ENCODE measurements around the gene PLCB2. TPM values are rescaled to one million over a fixed set of nuclear protein-coding genes. Genes with fewer than 3 reads are reported as not detected.

Gene PLCB2
- total RNA-seq, 1 donor from 2014 or later = 98.9 TPM

- Mint-ChIP-seq H3K27ac (no peak overlapping the region), H3K27me3 (ENCODE audit: low read depth) (no peaks in the 10 kb centered on the region), H3K4me3 (ENCODE audit: low read depth) (no peak overlapping the region), H3K36me3 (ENCODE audit: low read depth) (peaks cover 18% of the 10 kb centered on the region), H3K9me3 (no peaks in the 10 kb centered on the region), H3K4me1 (ENCODE audit: low read depth) (no peaks in the 10 kb centered on the region)
- no peak for DNase-seq (ENCODE audit: low spot score)
- intact Hi-C loops (cut with micrococcal nuclease) = no loop called here
Measured at GRCh38 chr15:40289140-40289775, 18.5 kb downstream of the PLCB2 start.

- Mint-ChIP-seq H3K36me3 (ENCODE audit: low read depth) (peaks cover 17% of the 10 kb centered on the region), H3K27me3 (ENCODE audit: low read depth) (peaks cover 7% of the 10 kb centered on the region), H3K4me1 (ENCODE audit: low read depth) (no peaks in the 10 kb centered on the region), H3K4me3 (ENCODE audit: low read depth) (no peak overlapping the region), H3K27ac (no peak overlapping the region), H3K9me3 (no peaks in the 10 kb centered on the region)
- DNase-seq (ENCODE audit: low spot score) = no peak
- intact Hi-C loops (cut with micrococcal nuclease) = no loop called here
Measured at GRCh38 chr15:40287968-40288367, 19.8 kb downstream of the PLCB2 start.

GRCh38 chr15:40287505-40287904 is 20.2 kb downstream of the PLCB2 start:
- Mint-ChIP-seq H3K27me3 (ENCODE audit: low read depth) (peaks cover 7% of the 10 kb centered on the region), H3K4me3 (ENCODE audit: low read depth) (no peak overlapping the region), H3K4me1 (ENCODE audit: low read depth) (no peaks in the 10 kb centered on the region), H3K27ac (no peak overlapping the region), H3K36me3 (ENCODE audit: low read depth) (peaks cover 17% of the 10 kb centered on the region), H3K9me3 (no peaks in the 10 kb centered on the region)
- no peak for DNase-seq (ENCODE audit: low spot score)
- intact Hi-C loops (cut with micrococcal nuclease) = no loop called here

GRCh38 chr15:40286794-40287193 is 20.9 kb downstream of the PLCB2 start:
- H3K27ac Mint-ChIP-seq = no peak overlapping the region

GRCh38 chr15:40286061-40286532 is 21.6 kb downstream of the PLCB2 start:
- no peaks in the 10 kb centered on the region for H3K4me1 Mint-ChIP-seq (ENCODE audit: low read depth)
- peaks cover 17% of the 10 kb centered on the region for H3K36me3 Mint-ChIP-seq (ENCODE audit: low read depth)
- no peak overlapping the region for H3K4me3 Mint-ChIP-seq (ENCODE audit: low read depth)
- H3K27me3 Mint-ChIP-seq (ENCODE audit: low read depth) = peaks cover 9% of the 10 kb centered on the region
- DNase-seq (ENCODE audit: low spot score) = no peak
- H3K27ac Mint-ChIP-seq = no peak overlapping the region
- H3K9me3 Mint-ChIP-seq = no peaks in the 10 kb centered on the region
- intact Hi-C loops (cut with micrococcal nuclease) = no loop called here

More at GRCh38 chr15:40286794-40287193, 20.9 kb downstream of the PLCB2 start:
- no peak for DNase-seq (ENCODE audit: low spot score)
- Mint-ChIP-seq H3K4me1 (ENCODE audit: low read depth) (no peaks in the 10 kb centered on the region), H3K4me3 (ENCODE audit: low read depth) (no peak overlapping the region), H3K36me3 (ENCODE audit: low read depth) (peaks cover 17% of the 10 kb centered on the region), H3K9me3 (no peaks in the 10 kb centered on the region), H3K27me3 (ENCODE audit: low read depth) (peaks cover 7% of the 10 kb centered on the region)
- intact Hi-C loops (cut with micrococcal nuclease) = no loop called here

- Mint-ChIP-seq H3K4me1 (ENCODE audit: low read depth) (no peaks in the 10 kb centered on the region), H3K36me3 (ENCODE audit: low read depth) (peaks cover 17% of the 10 kb centered on the region), H3K4me3 (ENCODE audit: low read depth) (no peak overlapping the region), H3K9me3 (no peaks in the 10 kb centered on the region), H3K27ac (no peak overlapping the region), H3K27me3 (ENCODE audit: low read depth) (peaks cover 14% of the 10 kb centered on the region)
- intact Hi-C loops (cut with micrococcal nuclease) = no loop called here
- no peak for DNase-seq (ENCODE audit: low spot score)
Measured at GRCh38 chr15:40285554-40286011, 22.2 kb downstream of the PLCB2 start.

GRCh38 chr15:40285151-40285550 is 22.6 kb downstream of the PLCB2 start:
- no peaks in the 10 kb centered on the region for H3K9me3 Mint-ChIP-seq
- H3K4me3 Mint-ChIP-seq (ENCODE audit: low read depth) = no peak overlapping the region

GRCh38 chr15:40283615-40284300 is 24.0 kb downstream of the PLCB2 start:
- Mint-ChIP-seq H3K27me3 (ENCODE audit: low read depth) (peaks cover 27% of the 10 kb centered on the region), H3K4me1 (ENCODE audit: low read depth) (peaks cover 2% of the 10 kb centered on the region), H3K4me3 (ENCODE audit: low read depth) (peak overlapping the region; percentile 26), H3K36me3 (ENCODE audit: low read depth) (peaks cover 8% of the 10 kb centered on the region), H3K27ac (no peak overlapping the region), H3K9me3 (no peaks in the 10 kb centered on the region)
- intact Hi-C loops (cut with micrococcal nuclease) = no loop called here
- no peak for DNase-seq (ENCODE audit: low spot score)

More at GRCh38 chr15:40285151-40285550, 22.6 kb downstream of the PLCB2 start:
- no peaks in the 10 kb centered on the region for H3K4me1 Mint-ChIP-seq (ENCODE audit: low read depth)
- DNase-seq (ENCODE audit: low spot score) = no peak
- H3K27ac Mint-ChIP-seq = no peak overlapping the region
- intact Hi-C loops (cut with micrococcal nuclease) = no loop called here
- peaks cover 18% of the 10 kb centered on the region for H3K27me3 Mint-ChIP-seq (ENCODE audit: low read depth)
- peaks cover 12% of the 10 kb centered on the region for H3K36me3 Mint-ChIP-seq (ENCODE audit: low read depth)

- H3K4me1 Mint-ChIP-seq (ENCODE audit: low read depth) = peaks cover 2% of the 10 kb centered on the region
- H3K4me3 Mint-ChIP-seq (ENCODE audit: low read depth) = peak within 1 kb of the TSS; percentile 60
- no peaks in the 10 kb centered on the region for H3K9me3 Mint-ChIP-seq
- no peak for DNase-seq (ENCODE audit: low spot score)
- H3K27ac Mint-ChIP-seq = no peak within 1 kb of the TSS
- peaks cover 6% of the 10 kb centered on the region for H3K36me3 Mint-ChIP-seq (ENCODE audit: low read depth)
- intact Hi-C loops (cut with micrococcal nuclease) = no loop called here
- H3K27me3 Mint-ChIP-seq (ENCODE audit: low read depth) = peaks cover 34% of the 10 kb centered on the region
Measured at GRCh38 chr15:40282869-40283614, 24.7 kb downstream of the PLCB2 start, which contains the start of gene ANKRD63. TSS of gene ANKRD63 (minus strand) at chr15:40283064. CDS start at chr15:40282586, 478 bp downstream.

GRCh38 chr15:40282147-40282868 is 25.4 kb downstream of the PLCB2 start:
- intact Hi-C loops (cut with micrococcal nuclease) = no loop called here
- no peak overlapping the region for H3K27ac Mint-ChIP-seq
- peaks cover 4% of the 10 kb centered on the region for H3K36me3 Mint-ChIP-seq (ENCODE audit: low read depth)
- H3K27me3 Mint-ChIP-seq (ENCODE audit: low read depth) = peaks cover 40% of the 10 kb centered on the region
- peak overlapping the region; percentile 60 for H3K4me3 Mint-ChIP-seq (ENCODE audit: low read depth)
- no peaks in the 10 kb centered on the region for H3K9me3 Mint-ChIP-seq
- DNase-seq (ENCODE audit: low spot score) = peak; percentile 48
- H3K4me1 Mint-ChIP-seq (ENCODE audit: low read depth) = peaks cover 4% of the 10 kb centered on the region

GRCh38 chr15:40281801-40282146 is 26.0 kb downstream of the PLCB2 start:
- intact Hi-C loops (cut with micrococcal nuclease) = no loop called here
- Mint-ChIP-seq H3K4me1 (ENCODE audit: low read depth) (peaks cover 4% of the 10 kb centered on the region), H3K36me3 (ENCODE audit: low read depth) (peaks cover 4% of the 10 kb centered on the region), H3K9me3 (no peaks in the 10 kb centered on the region), H3K27ac (no peak overlapping the region), H3K4me3 (ENCODE audit: low read depth) (no peak overlapping the region), H3K27me3 (ENCODE audit: low read depth) (peaks cover 44% of the 10 kb centered on the region)
- DNase-seq (ENCODE audit: low spot score) = no peak

GRCh38 chr15:40281057-40281800 is 26.5 kb downstream of the PLCB2 start:
- Mint-ChIP-seq H3K27ac (no peak overlapping the region), H3K36me3 (ENCODE audit: low read depth) (peaks cover 4% of the 10 kb centered on the region), H3K27me3 (ENCODE audit: low read depth) (peaks cover 48% of the 10 kb centered on the region), H3K9me3 (no peaks in the 10 kb centered on the region), H3K4me1 (ENCODE audit: low read depth) (peaks cover 4% of the 10 kb centered on the region), H3K4me3 (ENCODE audit: low read depth) (peak overlapping the region; percentile 64)
- intact Hi-C loops (cut with micrococcal nuclease) = no loop called here
- DNase-seq (ENCODE audit: low spot score) = no peak

Measured in activated T-helper 2 cell treated with anti-CD3 and anti-CD28 coated beads, Interferon-gamma antibody, Interleukin-2, Interleukin-4, amounts not matched to agents 10 μg/mL and 5 μg/mL and 100 μg/mL, durations not matched to agents 14 hours and 24 hours and 36 hours (primary cell).